ENCODE results near the gene ZNF326.

Gene ZNF326

GRCh38 chr1:89962024-89962741 is 32.7 kb upstream of the ZNF326 start:
- Histone ChIP-seq H3K79me2 (ENCODE audit: control insufficient read depth, low read length) (no peaks in the 10 kb centered on the region), H3K36me3 (ENCODE audit: control insufficient read depth, low read length) (no peaks in the 10 kb centered on the region), H3F3A (ENCODE audit: control insufficient read depth, insufficient read depth) (no peaks in the 10 kb centered on the region), H3K4me1 (ENCODE audit: control insufficient read depth, low read length) (peaks cover 19% of the 10 kb centered on the region), H3K27me3 (ENCODE audit: control insufficient read depth, low read length) (peaks cover 17% of the 10 kb centered on the region), H3K27ac (ENCODE audit: low read depth, low read length) (no peak overlapping the region), H3K4me3 (ENCODE audit: low read length) (peak overlapping the region; percentile 36), H3K9me3 (ENCODE audit: control insufficient read depth, insufficient read depth, low read length) (no peaks in the 10 kb centered on the region), H3K9me2 (replicated peaks; ENCODE audit: control insufficient read depth, low read length) (no peaks in the 10 kb centered on the region), H3K4me2 (ENCODE audit: low read length) (peak overlapping the region; percentile 61), H4K20me1 (ENCODE audit: control insufficient read depth, insufficient read depth, low read depth, low read length) (no peaks in the 10 kb centered on the region)
- TF ChIP-seq CTCF (IDR thresholded peaks at IDR 0.05; ENCODE audit: low read depth, low read length, poor library complexity, severe bottlenecking) (no peak), EZH2phosphoT487 (IDR thresholded peaks at IDR 0.05; ENCODE audit: borderline replicate concordance, low read length) (no peak)

- TF ChIP-seq EZH2phosphoT487 (IDR thresholded peaks at IDR 0.05; ENCODE audit: borderline replicate concordance, low read length) (no peak), CTCF (IDR thresholded peaks at IDR 0.05; ENCODE audit: low read depth, low read length, poor library complexity, severe bottlenecking) (no peak)
- Histone ChIP-seq H3K9me2 (replicated peaks; ENCODE audit: control insufficient read depth, low read length) (no peaks in the 10 kb centered on the region), H3K4me1 (ENCODE audit: control insufficient read depth, low read length) (peaks cover 19% of the 10 kb centered on the region), H3K27ac (ENCODE audit: low read depth, low read length) (no peak overlapping the region), H3K27me3 (ENCODE audit: control insufficient read depth, low read length) (peaks cover 20% of the 10 kb centered on the region), H3K79me2 (ENCODE audit: control insufficient read depth, low read length) (no peaks in the 10 kb centered on the region), H3K36me3 (ENCODE audit: control insufficient read depth, low read length) (no peaks in the 10 kb centered on the region), H3F3A (ENCODE audit: control insufficient read depth, insufficient read depth) (no peaks in the 10 kb centered on the region), H3K9me3 (ENCODE audit: control insufficient read depth, insufficient read depth, low read length) (no peaks in the 10 kb centered on the region), H3K4me3 (ENCODE audit: low read length) (peak overlapping the region; percentile 36; the same call in 1 of the 2 replicates), H3K4me2 (ENCODE audit: low read length) (peak overlapping the region; percentile 61), H4K20me1 (ENCODE audit: control insufficient read depth, insufficient read depth, low read depth, low read length) (no peaks in the 10 kb centered on the region)
Measured at GRCh38 chr1:89962742-89963075, 32.2 kb upstream of the ZNF326 start.

GRCh38 chr1:89965193-89965768 is 29.6 kb upstream of the ZNF326 start:
- peaks cover 26% of the 10 kb centered on the region for H3K27me3 ChIP-seq (ENCODE audit: control insufficient read depth, low read length)

More at GRCh38 chr1:89965193-89965768, 29.6 kb upstream of the ZNF326 start:
- H3K4me3 ChIP-seq (ENCODE audit: low read length): no peak overlapping the region
- H3K9me2 ChIP-seq (replicated peaks; ENCODE audit: control insufficient read depth, low read length): no peaks in the 10 kb centered on the region
- no peaks in the 10 kb centered on the region for H3K79me2 ChIP-seq (ENCODE audit: control insufficient read depth, low read length)
- H3F3A ChIP-seq (ENCODE audit: control insufficient read depth, insufficient read depth): no peaks in the 10 kb centered on the region
- H3K9me3 ChIP-seq (ENCODE audit: control insufficient read depth, insufficient read depth, low read length): no peaks in the 10 kb centered on the region
- peaks cover 19% of the 10 kb centered on the region for H3K4me1 ChIP-seq (ENCODE audit: control insufficient read depth, low read length)
- H3K36me3 ChIP-seq (ENCODE audit: control insufficient read depth, low read length): no peaks in the 10 kb centered on the region
- H3K4me2 ChIP-seq (ENCODE audit: low read length): no peak overlapping the region
- no peak overlapping the region for H3K27ac ChIP-seq (ENCODE audit: low read depth, low read length)
- no peak for TF ChIP-seq EZH2phosphoT487 (IDR thresholded peaks at IDR 0.05; ENCODE audit: borderline replicate concordance, low read length)
- no peak for TF ChIP-seq CTCF (IDR thresholded peaks at IDR 0.05; ENCODE audit: low read depth, low read length, poor library complexity, severe bottlenecking)
- H4K20me1 ChIP-seq (ENCODE audit: control insufficient read depth, insufficient read depth, low read depth, low read length): no peaks in the 10 kb centered on the region

All from DOHH2 (cell line).